ENCODE measurements around the gene ABHD6.

DNA sequence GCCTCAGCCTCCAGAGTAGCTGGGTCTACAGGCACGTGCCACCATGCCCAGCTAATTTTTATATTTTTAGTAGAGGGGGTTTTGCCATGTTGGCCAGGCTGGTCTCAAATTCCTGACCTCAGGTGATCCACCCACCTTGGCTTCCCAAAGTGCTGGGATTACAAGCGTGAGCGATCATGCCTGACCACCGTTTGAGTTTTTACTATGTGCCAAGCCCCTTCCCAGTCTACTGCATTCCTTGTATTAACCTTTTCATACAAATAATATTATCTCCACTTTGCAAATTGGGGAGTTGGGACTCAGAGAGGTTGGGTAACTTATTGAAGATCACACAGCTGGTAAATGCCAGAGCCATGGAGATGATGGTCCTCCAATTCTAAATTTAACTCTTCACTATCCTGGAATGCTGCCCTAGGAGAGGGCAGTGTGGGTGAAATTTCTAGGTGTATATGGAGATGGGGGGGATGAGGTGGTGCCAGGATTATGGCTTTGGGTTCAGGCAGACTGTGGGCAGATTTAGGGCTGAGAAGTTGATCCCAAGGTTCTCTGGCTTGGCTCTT, 94.1 kb downstream of the ABHD6 start:
- TF ChIP-seq, protein P1, sequence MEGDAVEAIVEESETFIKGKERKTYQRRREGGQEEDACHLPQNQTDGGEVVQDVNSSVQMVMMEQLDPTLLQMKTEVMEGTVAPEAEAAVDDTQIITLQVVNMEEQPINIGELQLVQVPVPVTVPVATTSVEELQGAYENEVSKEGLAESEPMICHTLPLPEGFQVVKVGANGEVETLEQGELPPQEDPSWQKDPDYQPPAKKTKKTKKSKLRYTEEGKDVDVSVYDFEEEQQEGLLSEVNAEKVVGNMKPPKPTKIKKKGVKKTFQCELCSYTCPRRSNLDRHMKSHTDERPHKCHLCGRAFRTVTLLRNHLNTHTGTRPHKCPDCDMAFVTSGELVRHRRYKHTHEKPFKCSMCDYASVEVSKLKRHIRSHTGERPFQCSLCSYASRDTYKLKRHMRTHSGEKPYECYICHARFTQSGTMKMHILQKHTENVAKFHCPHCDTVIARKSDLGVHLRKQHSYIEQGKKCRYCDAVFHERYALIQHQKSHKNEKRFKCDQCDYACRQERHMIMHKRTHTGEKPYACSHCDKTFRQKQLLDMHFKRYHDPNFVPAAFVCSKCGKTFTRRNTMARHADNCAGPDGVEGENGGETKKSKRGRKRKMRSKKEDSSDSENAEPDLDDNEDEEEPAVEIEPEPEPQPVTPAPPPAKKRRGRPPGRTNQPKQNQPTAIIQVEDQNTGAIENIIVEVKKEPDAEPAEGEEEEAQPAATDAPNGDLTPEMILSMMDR (IDR thresholded peaks at IDR 0.05; ENCODE audit: low read length) = no peak
- no peak for TF ChIP-seq EZH2 (optimal IDR thresholded peaks at IDR 0.05; ENCODE audit: low read depth, low read length)

Measured in MM.1S (cell line).